Mesenchymal stem cell (in vitro differentiated cells and primary cell): ENCODE results near the gene PADI3.

ENCODE experiments used
- DNase-seq: peaks from one replicate; pipeline ENCODE4 v3.0.0-alpha.2; 2013
- H2AFZ ChIP-seq: one replicate; pipeline ENCODE4 v1.6.1; 2013; ENCODE audit warnings: low read depth, mild to moderate bottlenecking, control low read depth, inconsistent platforms, low read length, moderate library complexity
- H2AK5ac ChIP-seq: 2 replicates; pipeline ENCODE4 v1.6.1; 2013; ENCODE audit warnings: low read length, moderate library complexity, mild to moderate bottlenecking, inconsistent platforms; ENCODE audit not compliant: severe bottlenecking
- H2BK120ac ChIP-seq: one replicate; pipeline ENCODE4 v1.6.1; 2013; ENCODE audit warnings: low read depth, mild to moderate bottlenecking, inconsistent platforms, low read length, moderate library complexity
- H2BK12ac ChIP-seq, 2 experiments: one replicate each; pipeline ENCODE4 v1.6.1; 2013; ENCODE audit warnings: inconsistent platforms in 2 of 2, low read length in 2 of 2, mild to moderate bottlenecking in 2 of 2, moderate library complexity in 2 of 2, control low read depth in 1 of 2
- H2BK15ac ChIP-seq: one replicate; pipeline ENCODE4 v1.6.1; 2013; ENCODE audit warnings: mild to moderate bottlenecking, low read depth, inconsistent platforms; ENCODE audit not compliant: poor library complexity, severe bottlenecking
- H2BK5ac ChIP-seq: 2 replicates; pipeline ENCODE4 v1.6.1; 2013; ENCODE audit warnings: low read depth, mild to moderate bottlenecking, low read length, control low read depth, inconsistent platforms; ENCODE audit not compliant: poor library complexity, severe bottlenecking
- H3K14ac ChIP-seq, 2 experiments: one replicate each; pipeline ENCODE4 v1.6.1; 2013; ENCODE audit warnings: inconsistent platforms in 2 of 2, low read length in 2 of 2, control low read depth in 1 of 2, mild to moderate bottlenecking in 1 of 2, moderate library complexity in 1 of 2
- H3K18ac ChIP-seq, 2 experiments: one replicate each; pipeline ENCODE4 v1.6.1; 2013; ENCODE audit warnings: inconsistent platforms in 2 of 2, low read length in 2 of 2, control low read depth in 1 of 2, low read depth in 1 of 2, mild to moderate bottlenecking in 1 of 2
- H3K23ac ChIP-seq, 2 experiments: one replicate each; pipeline ENCODE4 v1.6.1; 2013; ENCODE audit warnings: inconsistent platforms in 2 of 2, low read length in 2 of 2, mild to moderate bottlenecking in 2 of 2, moderate library complexity in 2 of 2, control low read depth in 1 of 2
- H3K27ac ChIP-seq: 2 replicates; pipeline ENCODE4 v1.5.1; 2013; ENCODE audit warnings: mild to moderate bottlenecking, moderate library complexity, low read length, control low read depth, inconsistent platforms; ENCODE audit not compliant: poor library complexity, severe bottlenecking
- H3K27me3 ChIP-seq, 2 experiments: 2 replicates each; pipeline versions ENCODE4 v1.6.1 to v1.7.0; 2013; ENCODE audit warnings: low read length in 2 of 2, mild to moderate bottlenecking in 2 of 2, moderate library complexity in 2 of 2, control low read depth in 1 of 2, inconsistent platforms in 1 of 2; ENCODE audit not compliant: control insufficient read depth in 1 of 2, insufficient read depth in 1 of 2
- H3K36me3 ChIP-seq, 2 experiments: 2 replicates each; pipeline versions ENCODE4 v1.6.1 to v1.7.0; 2013; ENCODE audit warnings: low read length in 2 of 2, control low read depth in 1 of 2, inconsistent platforms in 1 of 2, low read depth in 1 of 2, mild to moderate bottlenecking in 1 of 2; ENCODE audit not compliant: insufficient read depth in 2 of 2, control insufficient read depth in 1 of 2
- H3K4ac ChIP-seq, 2 experiments: one replicate each; pipeline ENCODE4 v1.6.1; 2013; ENCODE audit warnings: inconsistent platforms in 2 of 2, low read length in 2 of 2, mild to moderate bottlenecking in 2 of 2, moderate library complexity in 2 of 2, control low read depth in 1 of 2, low read depth in 1 of 2
- H3K4me1 ChIP-seq: 2 replicates; pipeline ENCODE4 v1.6.1; 2013; ENCODE audit warnings: low read depth, low read length, control low read depth; ENCODE audit not compliant: control insufficient read depth, insufficient read depth
- H3K4me2 ChIP-seq: 2 replicates; pipeline ENCODE4 v1.6.1; 2013; ENCODE audit warnings: low read length, mild to moderate bottlenecking, inconsistent platforms; ENCODE audit not compliant: poor library complexity, severe bottlenecking
- H3K4me3 ChIP-seq, 2 experiments: 2 replicates each; pipeline versions ENCODE4 v1.5.1 to v1.7.0; 2013; ENCODE audit warnings: low read length in 2 of 2, mild to moderate bottlenecking in 2 of 2, control low read depth in 1 of 2, low read depth in 1 of 2; ENCODE audit not compliant: insufficient read depth in 1 of 2
- H3K79me1 ChIP-seq: replicated peaks from 2 replicates; pipeline ENCODE4 v1.6.1; 2013; ENCODE audit warnings: mild to moderate bottlenecking, control low read depth, low read length, inconsistent platforms; ENCODE audit not compliant: poor library complexity, severe bottlenecking
- H3K9ac ChIP-seq: 2 replicates; pipeline ENCODE4 v1.7.0; 2013; ENCODE audit warnings: mild to moderate bottlenecking, low read length, moderate library complexity
- H3K9me3 ChIP-seq: 2 replicates; pipeline ENCODE4 v1.7.0; 2013; ENCODE audit warnings: mild to moderate bottlenecking, low read length; ENCODE audit not compliant: control insufficient read depth
- H4K8ac ChIP-seq: one replicate; pipeline ENCODE4 v1.6.1; 2013; ENCODE audit warnings: inconsistent platforms, mild to moderate bottlenecking, low read length, moderate library complexity
- H4K91ac ChIP-seq: one replicate; pipeline ENCODE4 v1.6.1; 2013; ENCODE audit warnings: mild to moderate bottlenecking, low read length, inconsistent platforms
- WGBS: methylation state at CpG from one replicate; pipeline ENCODE4 v1.1.7; 2013; ENCODE audit warnings: mixed read lengths; 5-methylcytosine and 5-hydroxymethylcytosine counted together

Gene PADI3

DNA sequence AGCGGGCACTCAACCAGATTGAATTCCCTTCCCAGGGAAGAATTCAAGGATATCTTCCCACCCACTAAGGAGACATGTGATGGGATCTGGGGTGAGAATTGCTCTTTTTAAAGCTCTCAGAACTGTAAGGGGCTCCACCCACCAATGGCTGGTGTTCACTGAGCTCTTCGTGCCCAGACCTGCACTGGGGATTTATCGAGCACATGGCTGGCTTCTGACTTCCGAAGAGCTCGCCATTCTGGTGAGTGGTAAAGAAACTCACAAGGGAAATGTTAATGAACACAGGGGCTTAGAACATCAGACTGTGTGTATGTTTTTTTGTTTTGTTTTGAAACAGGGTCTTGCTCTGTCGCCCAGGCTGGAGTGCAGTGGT lies 9.8 kb downstream of the PADI3 start:
- Histone ChIP-seq H3K9me3 (peaks cover 3% of the 10 kb centered on the region), H3K23ac (no peak overlapping the region), H2AFZ (no peak overlapping the region), H2BK120ac (no peak overlapping the region), H3K14ac (no peak overlapping the region), H4K91ac (no peak overlapping the region), H2AK5ac (no peak overlapping the region), H3K36me3 (no peaks in the 10 kb centered on the region), H3K9ac (no peak overlapping the region), H3K27ac (no peak overlapping the region), H3K18ac (peak overlapping the region in 1 of 2 experiments; percentile 46), H3K4me2 (no peak overlapping the region), H2BK12ac (peak overlapping the region in 1 of 2 experiments; percentile 24), H2BK5ac (no peak overlapping the region), H3K79me1 (no peaks in the 10 kb centered on the region), H3K4ac (peak overlapping the region in 1 of 2 experiments; percentile 14), H2BK15ac (no peak overlapping the region), H3K4me1 (peaks cover 9% of the 10 kb centered on the region), H3K4me3 (no peak overlapping the region), H3K27me3 (peaks cover 0 to 63% of the 10 kb centered on the region in 2 experiments), H4K8ac (no peak overlapping the region)
- no peak for DNase-seq
- 82% methylated on average over 6 of the region's 6 CpGs for WGBS

GRCh38 chr1:17259233-17259873 lies 10.5 kb downstream of the PADI3 start:
- Histone ChIP-seq H2BK120ac (no peak overlapping the region), H3K4ac (no peak overlapping the region), H3K79me1 (no peaks in the 10 kb centered on the region), H2BK15ac (no peak overlapping the region), H4K91ac (peak overlapping the region; percentile 1), H3K4me3 (no peak overlapping the region), H3K27ac (no peak overlapping the region), H2AK5ac (no peak overlapping the region), H3K14ac (no peak overlapping the region), H3K4me1 (peaks cover 9% of the 10 kb centered on the region), H2BK5ac (no peak overlapping the region), H3K27me3 (peaks cover 0 to 62% of the 10 kb centered on the region in 2 experiments), H3K9ac (no peak overlapping the region), H3K23ac (no peak overlapping the region), H3K9me3 (peaks cover 3% of the 10 kb centered on the region), H2AFZ (no peak overlapping the region), H3K4me2 (no peak overlapping the region), H2BK12ac (peak overlapping the region in 1 of 2 experiments; percentile 17), H3K36me3 (no peaks in the 10 kb centered on the region), H4K8ac (no peak overlapping the region), H3K18ac (peak overlapping the region in 1 of 2 experiments; percentile 44)
- 47% methylated on average over 24 of the region's 24 CpGs for WGBS
- peak; percentile 86 for DNase-seq

DNA sequence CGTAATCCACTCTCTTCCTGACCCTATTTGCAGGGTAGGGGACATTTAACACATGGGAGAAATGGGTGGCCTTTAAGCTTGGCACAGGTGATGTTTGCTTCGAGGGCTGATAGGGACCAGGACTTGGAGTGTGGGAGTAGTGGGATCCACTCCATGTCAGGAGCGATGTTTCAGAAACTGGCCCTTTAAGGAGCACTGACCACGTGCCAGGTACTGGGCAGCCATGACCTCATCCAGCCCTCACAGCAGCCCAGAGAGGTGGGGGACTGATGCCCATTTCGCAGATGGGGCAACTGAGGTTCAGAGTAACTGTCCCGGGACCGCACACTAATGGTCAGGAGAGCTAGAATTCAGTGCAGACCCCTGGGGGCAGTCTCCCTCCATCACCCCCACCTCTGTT lies 11.4 kb downstream of the PADI3 start:
- Histone ChIP-seq H3K27me3 (peaks cover 0 to 58% of the 10 kb centered on the region in 2 experiments), H3K36me3 (no peaks in the 10 kb centered on the region), H3K27ac (no peak overlapping the region), H3K14ac (no peak overlapping the region), H2BK15ac (no peak overlapping the region), H3K4me2 (no peak overlapping the region), H3K79me1 (no peaks in the 10 kb centered on the region), H3K18ac (no peak overlapping the region), H3K9ac (no peak overlapping the region), H2BK120ac (no peak overlapping the region), H3K23ac (no peak overlapping the region), H3K9me3 (peaks cover 3% of the 10 kb centered on the region), H4K91ac (no peak overlapping the region), H3K4me3 (no peak overlapping the region), H2BK5ac (no peak overlapping the region), H2BK12ac (peak overlapping the region in 1 of 2 experiments; percentile 4), H4K8ac (no peak overlapping the region), H3K4ac (no peak overlapping the region), H3K4me1 (peaks cover 9% of the 10 kb centered on the region), H2AFZ (no peak overlapping the region), H2AK5ac (no peak overlapping the region)
- no peak for DNase-seq
- 86% methylated on average over 7 of the region's 7 CpGs for WGBS

GRCh38 chr1:17260738-17261137 lies 11.8 kb downstream of the PADI3 start:
- no peak overlapping the region for H2BK120ac ChIP-seq
- 90% methylated on average over 2 of the region's 5 CpGs for WGBS

More at GRCh38 chr1:17260738-17261137, 11.8 kb downstream of the PADI3 start:
- Histone ChIP-seq H3K4me2 (no peak overlapping the region), H4K91ac (no peak overlapping the region), H3K18ac (no peak overlapping the region), H3K4me1 (peaks cover 9% of the 10 kb centered on the region), H3K27me3 (peaks cover 0 to 53% of the 10 kb centered on the region in 2 experiments), H3K9ac (no peak overlapping the region), H3K14ac (no peak overlapping the region), H2AFZ (no peak overlapping the region), H3K27ac (no peak overlapping the region), H4K8ac (no peak overlapping the region), H3K79me1 (no peaks in the 10 kb centered on the region), H2BK15ac (no peak overlapping the region), H3K4ac (no peak overlapping the region), H2BK12ac (no peak overlapping the region), H2AK5ac (no peak overlapping the region), H3K23ac (no peak overlapping the region), H3K36me3 (no peaks in the 10 kb centered on the region), H3K4me3 (no peak overlapping the region), H2BK5ac (no peak overlapping the region), H3K9me3 (peaks cover 3% of the 10 kb centered on the region)
- no peak for DNase-seq
